Liver (tissue), 3 donors: Measurements from ENCODE around the gene CCDC152.

Experiments used
- EGR1 ChIP-seq, 2 donors: IDR thresholded peaks; 2 replicates each; pipeline ENCODE4 v1.6.1; 2016 to 2018; ENCODE audit warnings: antibody characterized with exemption in 2 of 2, low read depth in 2 of 2
- FOXA1 ChIP-seq: IDR thresholded peaks from 2 replicates; pipeline ENCODE4 v1.6.1; 2016; ENCODE audit warnings: antibody characterized with exemption
- GABPA ChIP-seq, 2 donors: IDR thresholded peaks in 1 of 2; conservative IDR thresholded peaks in 1 of 2; 2 replicates each; pipeline ENCODE4 v1.6.1; 2016; ENCODE audit warnings: antibody characterized with exemption in 2 of 2, mild to moderate bottlenecking in 1 of 2, moderate library complexity in 1 of 2
- RAD21 ChIP-seq, 2 donors: IDR thresholded peaks; 2 replicates each; pipeline ENCODE4 v1.6.1; 2016; ENCODE audit warnings: antibody characterized with exemption in 2 of 2, mild to moderate bottlenecking in 2 of 2
- SP1 ChIP-seq: IDR thresholded peaks from 2 replicates; pipeline ENCODE4 v1.6.1; 2018; ENCODE audit warnings: antibody characterized with exemption, mild to moderate bottlenecking
- TAF1 ChIP-seq: conservative IDR thresholded peaks from 2 replicates; pipeline ENCODE4 v1.6.1; 2016; ENCODE audit warnings: antibody characterized with exemption, mild to moderate bottlenecking
- YY1 ChIP-seq: IDR thresholded peaks from 2 replicates; pipeline ENCODE4 v1.6.1; 2016; ENCODE audit warnings: antibody characterized with exemption, mild to moderate bottlenecking
- TF ChIP-seq, protein P1 (sequence below): IDR thresholded peaks from 2 replicates; pipeline ENCODE4 v1.6.1; 2016; ENCODE audit warnings: antibody characterized with exemption
- TF ChIP-seq, protein P2 (sequence below): fragments of 150-350 bp; IDR thresholded peaks from 2 replicates; pipeline ENCODE4 v1.5.1; 2017; ENCODE audit warnings: improper control_type of control experiment, low read depth, low read length; ENCODE audit not compliant: missing input control
- TF ChIP-seq, protein P3 (sequence below): IDR thresholded peaks from 2 replicates; pipeline ENCODE4 v1.6.1; 2016; ENCODE audit warnings: antibody characterized with exemption
- TF ChIP-seq, protein P4 (sequence below): IDR thresholded peaks from 2 replicates; pipeline ENCODE4 v1.6.1; 2016; ENCODE audit warnings: antibody characterized with exemption
- TF ChIP-seq, protein P5 (sequence below): IDR thresholded peaks from 2 replicates; pipeline ENCODE4 v1.6.1; 2016; ENCODE audit warnings: antibody characterized with exemption, mild to moderate bottlenecking
- donor health status: healthy.
- donor health status: healthy.

DNA sequence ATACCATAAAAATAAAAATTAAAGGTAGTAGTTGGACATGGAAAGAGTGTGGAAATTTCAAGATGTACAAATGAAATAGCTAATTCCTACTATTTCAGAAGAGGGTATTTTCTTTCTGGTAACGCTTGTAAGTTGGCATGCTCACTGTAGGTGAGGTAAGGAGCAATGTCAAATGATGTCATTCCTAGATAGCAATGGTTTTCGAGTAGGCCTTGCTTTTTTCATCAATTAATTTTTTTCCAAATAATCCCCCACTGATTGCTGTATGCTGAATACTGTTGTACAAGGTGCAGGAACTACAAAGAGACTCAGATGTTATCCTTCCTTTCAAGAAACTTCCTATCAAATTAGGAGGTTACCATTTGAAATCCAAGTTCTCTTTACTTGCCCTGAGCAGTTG is 56.0 kb downstream of the CCDC152 start:
- TF ChIP-seq GABPA (IDR thresholded peaks at IDR 0.05 in 1 of 2, conservative IDR thresholded peaks at IDR 0.05 in 1 of 2) (no peak), YY1 (no peak), RAD21 (IDR thresholded peaks at IDR 0.05) (no peak), SP1 (no peak), TAF1 (no peak), EGR1 (IDR thresholded peaks at IDR 0.05; ENCODE audit: low read depth in 2 of 2) (no peak), FOXA1 (no peak)
- TF ChIP-seq, protein P1, sequence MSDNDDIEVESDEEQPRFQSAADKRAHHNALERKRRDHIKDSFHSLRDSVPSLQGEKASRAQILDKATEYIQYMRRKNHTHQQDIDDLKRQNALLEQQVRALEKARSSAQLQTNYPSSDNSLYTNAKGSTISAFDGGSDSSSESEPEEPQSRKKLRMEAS: no peak
- TF ChIP-seq, protein P2, sequence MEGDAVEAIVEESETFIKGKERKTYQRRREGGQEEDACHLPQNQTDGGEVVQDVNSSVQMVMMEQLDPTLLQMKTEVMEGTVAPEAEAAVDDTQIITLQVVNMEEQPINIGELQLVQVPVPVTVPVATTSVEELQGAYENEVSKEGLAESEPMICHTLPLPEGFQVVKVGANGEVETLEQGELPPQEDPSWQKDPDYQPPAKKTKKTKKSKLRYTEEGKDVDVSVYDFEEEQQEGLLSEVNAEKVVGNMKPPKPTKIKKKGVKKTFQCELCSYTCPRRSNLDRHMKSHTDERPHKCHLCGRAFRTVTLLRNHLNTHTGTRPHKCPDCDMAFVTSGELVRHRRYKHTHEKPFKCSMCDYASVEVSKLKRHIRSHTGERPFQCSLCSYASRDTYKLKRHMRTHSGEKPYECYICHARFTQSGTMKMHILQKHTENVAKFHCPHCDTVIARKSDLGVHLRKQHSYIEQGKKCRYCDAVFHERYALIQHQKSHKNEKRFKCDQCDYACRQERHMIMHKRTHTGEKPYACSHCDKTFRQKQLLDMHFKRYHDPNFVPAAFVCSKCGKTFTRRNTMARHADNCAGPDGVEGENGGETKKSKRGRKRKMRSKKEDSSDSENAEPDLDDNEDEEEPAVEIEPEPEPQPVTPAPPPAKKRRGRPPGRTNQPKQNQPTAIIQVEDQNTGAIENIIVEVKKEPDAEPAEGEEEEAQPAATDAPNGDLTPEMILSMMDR: no peak
- TF ChIP-seq, protein P3, sequence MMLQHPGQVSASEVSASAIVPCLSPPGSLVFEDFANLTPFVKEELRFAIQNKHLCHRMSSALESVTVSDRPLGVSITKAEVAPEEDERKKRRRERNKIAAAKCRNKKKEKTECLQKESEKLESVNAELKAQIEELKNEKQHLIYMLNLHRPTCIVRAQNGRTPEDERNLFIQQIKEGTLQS: no peak
- TF ChIP-seq, protein P4, sequence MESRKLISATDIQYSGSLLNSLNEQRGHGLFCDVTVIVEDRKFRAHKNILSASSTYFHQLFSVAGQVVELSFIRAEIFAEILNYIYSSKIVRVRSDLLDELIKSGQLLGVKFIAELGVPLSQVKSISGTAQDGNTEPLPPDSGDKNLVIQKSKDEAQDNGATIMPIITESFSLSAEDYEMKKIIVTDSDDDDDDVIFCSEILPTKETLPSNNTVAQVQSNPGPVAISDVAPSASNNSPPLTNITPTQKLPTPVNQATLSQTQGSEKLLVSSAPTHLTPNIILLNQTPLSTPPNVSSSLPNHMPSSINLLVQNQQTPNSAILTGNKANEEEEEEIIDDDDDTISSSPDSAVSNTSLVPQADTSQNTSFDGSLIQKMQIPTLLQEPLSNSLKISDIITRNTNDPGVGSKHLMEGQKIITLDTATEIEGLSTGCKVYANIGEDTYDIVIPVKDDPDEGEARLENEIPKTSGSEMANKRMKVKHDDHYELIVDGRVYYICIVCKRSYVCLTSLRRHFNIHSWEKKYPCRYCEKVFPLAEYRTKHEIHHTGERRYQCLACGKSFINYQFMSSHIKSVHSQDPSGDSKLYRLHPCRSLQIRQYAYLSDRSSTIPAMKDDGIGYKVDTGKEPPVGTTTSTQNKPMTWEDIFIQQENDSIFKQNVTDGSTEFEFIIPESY: no peak
- TF ChIP-seq, protein P5, sequence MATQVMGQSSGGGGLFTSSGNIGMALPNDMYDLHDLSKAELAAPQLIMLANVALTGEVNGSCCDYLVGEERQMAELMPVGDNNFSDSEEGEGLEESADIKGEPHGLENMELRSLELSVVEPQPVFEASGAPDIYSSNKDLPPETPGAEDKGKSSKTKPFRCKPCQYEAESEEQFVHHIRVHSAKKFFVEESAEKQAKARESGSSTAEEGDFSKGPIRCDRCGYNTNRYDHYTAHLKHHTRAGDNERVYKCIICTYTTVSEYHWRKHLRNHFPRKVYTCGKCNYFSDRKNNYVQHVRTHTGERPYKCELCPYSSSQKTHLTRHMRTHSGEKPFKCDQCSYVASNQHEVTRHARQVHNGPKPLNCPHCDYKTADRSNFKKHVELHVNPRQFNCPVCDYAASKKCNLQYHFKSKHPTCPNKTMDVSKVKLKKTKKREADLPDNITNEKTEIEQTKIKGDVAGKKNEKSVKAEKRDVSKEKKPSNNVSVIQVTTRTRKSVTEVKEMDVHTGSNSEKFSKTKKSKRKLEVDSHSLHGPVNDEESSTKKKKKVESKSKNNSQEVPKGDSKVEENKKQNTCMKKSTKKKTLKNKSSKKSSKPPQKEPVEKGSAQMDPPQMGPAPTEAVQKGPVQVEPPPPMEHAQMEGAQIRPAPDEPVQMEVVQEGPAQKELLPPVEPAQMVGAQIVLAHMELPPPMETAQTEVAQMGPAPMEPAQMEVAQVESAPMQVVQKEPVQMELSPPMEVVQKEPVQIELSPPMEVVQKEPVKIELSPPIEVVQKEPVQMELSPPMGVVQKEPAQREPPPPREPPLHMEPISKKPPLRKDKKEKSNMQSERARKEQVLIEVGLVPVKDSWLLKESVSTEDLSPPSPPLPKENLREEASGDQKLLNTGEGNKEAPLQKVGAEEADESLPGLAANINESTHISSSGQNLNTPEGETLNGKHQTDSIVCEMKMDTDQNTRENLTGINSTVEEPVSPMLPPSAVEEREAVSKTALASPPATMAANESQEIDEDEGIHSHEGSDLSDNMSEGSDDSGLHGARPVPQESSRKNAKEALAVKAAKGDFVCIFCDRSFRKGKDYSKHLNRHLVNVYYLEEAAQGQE: no peak
